H1 (cell line): ENCODE results near the gene MRPL55. TPM values are rescaled to one million over a fixed set of nuclear protein-coding genes. Genes with fewer than 3 reads are reported as not detected.

Experiments
- CTCF ChIA-PET: fragments of 300-600 bp; sonication (Branson Sonifier 250); formaldehyde crosslinking; loops from one replicate; lab custom pipeline; 2021; ENCODE audit not compliant: partially characterized antibody; lab: Charles Lee
- POLR2A ChIA-PET: fragments of 300-600 bp; sonication (Branson Sonifier 250); formaldehyde crosslinking; loops from one replicate; lab custom pipeline; 2021; ENCODE audit warnings: inconsistent platforms; ENCODE audit not compliant: partially characterized antibody; lab: Charles Lee
- DNase-seq, 2 experiments: peaks; one replicate each; pipeline versions ENCODE4 v3.0.0 to v3.0.0-alpha.2; 2010 to 2022; ENCODE audit warnings: low spot score in 2 of 2, low read depth in 1 of 2, mixed read lengths in 1 of 2
- FAIRE-seq: peaks from 2 replicates; lab custom pipeline; 2011; peaks lifted over from hg19 to GRCh38; lab: Jason Lieb, UNC
- H2AFZ ChIP-seq: 2 replicates; pipeline ENCODE4 v1.8.1; 2012; ENCODE audit warnings: low read length, inconsistent platforms
- H2AK5ac ChIP-seq: 2 replicates; pipeline ENCODE4 v1.6.1; 2013; ENCODE audit warnings: low read depth, low read length
- H2BK120ac ChIP-seq: replicated peaks from 2 replicates; pipeline ENCODE3; 2013; ENCODE audit warnings: low read depth, low read length, inconsistent platforms
- H2BK12ac ChIP-seq: 2 replicates; pipeline ENCODE4 v1.6.1; 2013; ENCODE audit warnings: low read depth, low read length
- H2BK15ac ChIP-seq: 2 replicates; pipeline ENCODE4 v1.6.1; 2013; ENCODE audit warnings: low read length
- H2BK20ac ChIP-seq: 2 replicates; pipeline ENCODE4 v1.6.1; 2013; ENCODE audit warnings: low read length
- H2BK5ac ChIP-seq: 2 replicates; pipeline ENCODE4 v1.6.1; 2013; ENCODE audit warnings: low read depth, low read length
- H3K14ac ChIP-seq: 2 replicates; pipeline ENCODE4 v1.6.1; 2013; ENCODE audit warnings: inconsistent platforms; ENCODE audit not compliant: insufficient read length
- H3K18ac ChIP-seq: 2 replicates; pipeline ENCODE4 v1.6.1; 2013; ENCODE audit warnings: low read length; ENCODE audit errors: extremely low read depth
- H3K23ac ChIP-seq: 2 replicates; pipeline ENCODE4 v1.6.1; 2013; ENCODE audit warnings: inconsistent platforms; ENCODE audit not compliant: insufficient read length
- H3K23me2 ChIP-seq: 2 replicates; pipeline ENCODE4 v1.6.1; 2013; ENCODE audit warnings: low read depth, low read length
- H3K27ac ChIP-seq: 2 replicates; pipeline ENCODE4 v1.6.1; 2011; ENCODE audit warnings: low read depth, low read length, inconsistent platforms
- H3K27me3 ChIP-seq, 4 experiments: replicated peaks in 1 of 4; 1 replicate in 1 of 4; 2 replicates in 3 of 4; pipeline versions ENCODE4 v1.6.1 to v1.8.1; 2011 to 2013; ENCODE audit warnings: low read length in 3 of 4, mild to moderate bottlenecking in 3 of 4, inconsistent platforms in 2 of 4, mixed read lengths in 2 of 4, moderate library complexity in 1 of 4; ENCODE audit not compliant: control insufficient read depth in 3 of 4, insufficient read depth in 3 of 4; ENCODE audit errors: extremely low read depth in 1 of 4
- H3K36me3 ChIP-seq, 4 experiments: 2 replicates each; pipeline versions ENCODE4 v1.6.1 to v1.8.1; 2011 to 2013; ENCODE audit warnings: mild to moderate bottlenecking in 4 of 4, low read length in 3 of 4, moderate library complexity in 2 of 4, control low read depth in 1 of 4, inconsistent platforms in 1 of 4; ENCODE audit not compliant: insufficient read depth in 4 of 4, control insufficient read depth in 2 of 4
- H3K4ac ChIP-seq: replicated peaks from 2 replicates; pipeline ENCODE3; 2013; ENCODE audit warnings: low read length, low read depth, mixed read lengths, inconsistent platforms; ENCODE audit not compliant: insufficient read length
- H3K4me1 ChIP-seq, 4 experiments: replicated peaks in 1 of 4; 1 replicate in 1 of 4; 2 replicates in 3 of 4; pipeline versions ENCODE4 v1.6.1 to v1.8.1; 2011 to 2013; ENCODE audit warnings: low read length in 3 of 4, inconsistent platforms in 2 of 4, mixed read lengths in 1 of 4; ENCODE audit not compliant: insufficient read depth in 4 of 4, control insufficient read depth in 3 of 4
- H3K4me2 ChIP-seq, 2 experiments: 2 replicates each; pipeline versions ENCODE4 v1.6.1 to v1.8.1; 2011 to 2013; ENCODE audit warnings: low read depth in 2 of 2, low read length in 2 of 2, control low read depth in 1 of 2, inconsistent platforms in 1 of 2, mild to moderate bottlenecking in 1 of 2; ENCODE audit not compliant: insufficient read depth in 1 of 2
- H3K4me3 ChIP-seq, 4 experiments: fragments of 200-600, 300-600 bp in 1 of 4; sonication (generic), shearing (Covaris generic), sonication (Bioruptor Twin) in 1 of 4; 2 replicates each; pipeline versions ENCODE4 v1.5.1 to v1.8.1; 2011 to 2016; ENCODE audit warnings: low read length in 4 of 4, low read depth in 3 of 4, control low read depth in 2 of 4, inconsistent platforms in 2 of 4, mild to moderate bottlenecking in 2 of 4, mixed read lengths in 1 of 4, moderate library complexity in 1 of 4; ENCODE audit not compliant: insufficient read depth in 2 of 4; ENCODE audit errors: extremely low read depth in 1 of 4
- H3K56ac ChIP-seq: replicated peaks from 2 replicates; pipeline ENCODE3; 2013; ENCODE audit warnings: low read depth, mild to moderate bottlenecking, mixed read lengths, low read length, inconsistent platforms; ENCODE audit not compliant: insufficient read length
- H3K79me1 ChIP-seq: 2 replicates; pipeline ENCODE4 v1.6.1; 2013; ENCODE audit warnings: low read depth, low read length, control low read depth
- H3K79me2 ChIP-seq, 2 experiments: 2 replicates each; pipeline versions ENCODE4 v1.6.1 to v1.8.1; 2012 to 2013; ENCODE audit warnings: low read length in 2 of 2, mild to moderate bottlenecking in 2 of 2, inconsistent platforms in 1 of 2; ENCODE audit not compliant: insufficient read depth in 2 of 2, control insufficient read depth in 1 of 2
- H3K9ac ChIP-seq, 4 experiments: replicated peaks in 1 of 4; 1 replicate in 1 of 4; 2 replicates in 3 of 4; pipeline versions ENCODE4 v1.6.1 to v1.8.1; 2011 to 2013; ENCODE audit warnings: low read depth in 3 of 4, low read length in 3 of 4, control low read depth in 2 of 4, mild to moderate bottlenecking in 2 of 4, moderate library complexity in 2 of 4, inconsistent platforms in 1 of 4; ENCODE audit errors: extremely low read depth in 1 of 4
- H3K9me3 ChIP-seq, 2 experiments: 2 replicates each; pipeline versions ENCODE4 v1.6.1 to v1.8.1; 2012 to 2013; ENCODE audit warnings: mild to moderate bottlenecking in 2 of 2, moderate library complexity in 2 of 2, control low read depth in 1 of 2, inconsistent platforms in 1 of 2, low read depth in 1 of 2, low read length in 1 of 2, mixed read lengths in 1 of 2; ENCODE audit not compliant: insufficient read depth in 2 of 2
- H4K20me1 ChIP-seq, 2 experiments: replicated peaks in 1 of 2; 2 replicates each; pipeline versions ENCODE3 to v1.8.1; 2011 to 2013; ENCODE audit warnings: inconsistent platforms in 2 of 2, low read length in 2 of 2, mild to moderate bottlenecking in 1 of 2; ENCODE audit not compliant: insufficient read depth in 2 of 2, control insufficient read depth in 1 of 2
- H4K5ac ChIP-seq: 2 replicates; pipeline ENCODE4 v1.6.1; 2013; ENCODE audit warnings: low read length, low read depth, mixed read lengths, inconsistent platforms; ENCODE audit not compliant: insufficient read length
- H4K8ac ChIP-seq: 2 replicates; pipeline ENCODE4 v1.8.0; 2013; ENCODE audit warnings: mild to moderate bottlenecking, moderate library complexity, low read length, inconsistent platforms; ENCODE audit not compliant: insufficient read depth; ENCODE audit errors: extremely low read depth
- H4K91ac ChIP-seq: replicated peaks from 2 replicates; pipeline ENCODE3; 2013; ENCODE audit warnings: low read length, mixed read lengths, inconsistent platforms; ENCODE audit not compliant: insufficient read length
- CEBPB ChIP-seq: IDR thresholded peaks from 2 replicates; pipeline ENCODE4 v1.6.1; 2012; ENCODE audit warnings: low read depth, low read length
- CHD2 ChIP-seq: IDR thresholded peaks from 2 replicates; pipeline ENCODE4 v1.6.1; 2012; ENCODE audit warnings: low read length, improper control_type of control experiment
- POU5F1 ChIP-seq: IDR thresholded peaks from 2 replicates; pipeline ENCODE4 v1.6.1; 2011; ENCODE audit warnings: low read depth, mild to moderate bottlenecking, low read length, moderate library complexity
- TBP ChIP-seq: IDR thresholded peaks from 2 replicates; pipeline ENCODE4 v1.6.1; 2011; ENCODE audit warnings: low read depth, low read length, improper control_type of control experiment
- WGBS, 2 experiments: shearing (Covaris generic) in 1 of 2; methylation state at CpG; one replicate each; pipeline versions ENCODE4 v1.1.6 to v1.1.7; 2013 to 2015; ENCODE audit warnings: low lambda C conversion rate in 2 of 2, mixed read lengths in 2 of 2, inconsistent platforms in 1 of 2, low coverage in 1 of 2, missing lambda C conversion rate in 1 of 2; ENCODE audit not compliant: insufficient replicate concordance in 2 of 2, insufficient coverage in 1 of 2, insufficient read length in 1 of 2; ENCODE audit errors: extremely low coverage in 1 of 2, missing lambda C conversion rate in 1 of 2; 5-methylcytosine and 5-hydroxymethylcytosine counted together
- polyA plus RNA-seq, 7 experiments: library from polyadenylated mRNA; depleted of rRNA in 3 of 7; stranded (reverse) in 5 of 7; unstranded in 2 of 7; fragments of >200 nt in 5 of 7; fragments of 200-250 nt in 2 of 7; gene quantifications; 1 replicate in 5 of 7; 2 replicates in 1 of 7; 4 replicates in 1 of 7; pipeline versions ENCODE4 v1.2.1 to v1.2.3, GENCODE V29; 2011 to 2013; ENCODE audit warnings: missing spikeins in 2 of 7, mixed read lengths in 2 of 7
- total RNA-seq: library from RNA; stranded (reverse); fragmentation: NEBNext Ultra II Directional; extraction: Animal tissue kit (Norgen Biotek cat#: 25700); gene quantifications from 2 replicates; pipeline ENCODE4 v1.2.1, GENCODE V29; 2021
- TF ChIP-seq, protein P1 (sequence below): IDR thresholded peaks from 2 replicates; pipeline ENCODE4 v1.6.1; 2012; ENCODE audit warnings: inconsistent platforms
- TF ChIP-seq, protein P2 (sequence below): IDR thresholded peaks from 2 replicates; pipeline ENCODE4 v1.6.1; 2012; ENCODE audit warnings: inconsistent platforms

The MRPL55 gene
- total and polyA plus RNA-seq, 2 of the 8 experiments (the other 6 are each of a cell fraction or from before 2014, with no cell fraction given), result 59.0 to 244 TPM

- H3K79me2 ChIP-seq, result peaks cover 31 to 62% of the 10 kb centered on the region in 2 experiments
- ChIA-PET CTCF (interaction anchor here (0.8 kb wide), 1 partner anchor 35 kb away, joined by 3 read pairs; no protein-coding TSS in a partner anchor), POLR2A (no interaction called here)
- peaks cover 3 to 5% of the 10 kb centered on the region in 2 experiments; a peak in 3 of 4 replicates for H3K9me3 ChIP-seq
- no peak overlapping the region for H2AFZ ChIP-seq
- no peaks in the 10 kb centered on the region for H3K27me3 ChIP-seq
- H3K23ac ChIP-seq, result no peak overlapping the region
- no peak overlapping the region for H2BK15ac ChIP-seq
- H4K20me1 ChIP-seq, result peaks cover 33 to 63% of the 10 kb centered on the region in 2 experiments
- H3K27ac ChIP-seq, result no peak overlapping the region
- H2BK12ac ChIP-seq, result no peak overlapping the region
- H4K8ac ChIP-seq, result no peak overlapping the region
- H3K18ac ChIP-seq, result no peak overlapping the region
- no peak overlapping the region for H2BK120ac ChIP-seq
- no peak overlapping the region for H2BK20ac ChIP-seq
- no peak overlapping the region for H3K9ac ChIP-seq
- no peak overlapping the region for H3K14ac ChIP-seq
- no peak overlapping the region for H3K4ac ChIP-seq
- peaks cover 13 to 35% (median 19%) of the 10 kb centered on the region in 4 experiments; a peak in 7 of 8 replicates for H3K36me3 ChIP-seq
- H2AK5ac ChIP-seq, result no peak overlapping the region
- no peaks in the 10 kb centered on the region for H3K4me1 ChIP-seq
- no peak overlapping the region for H4K5ac ChIP-seq
- H3K23me2 ChIP-seq, result no peaks in the 10 kb centered on the region
- no peak overlapping the region for H3K4me2 ChIP-seq
- H4K91ac ChIP-seq, result no peak overlapping the region
- no peak for DNase-seq
- no peak overlapping the region for H2BK5ac ChIP-seq
- H3K79me1 ChIP-seq, result peaks cover 43% of the 10 kb centered on the region
- H3K56ac ChIP-seq, result no peak overlapping the region
- 100% methylated on average over 8 of the region's 8 CpGs; no CpG with 5 or more reads in 1 of the 2 experiments for WGBS, 2 experiments
- no peak overlapping the region for H3K4me3 ChIP-seq
- FAIRE-seq, result no peak
- TF ChIP-seq, protein P1, sequence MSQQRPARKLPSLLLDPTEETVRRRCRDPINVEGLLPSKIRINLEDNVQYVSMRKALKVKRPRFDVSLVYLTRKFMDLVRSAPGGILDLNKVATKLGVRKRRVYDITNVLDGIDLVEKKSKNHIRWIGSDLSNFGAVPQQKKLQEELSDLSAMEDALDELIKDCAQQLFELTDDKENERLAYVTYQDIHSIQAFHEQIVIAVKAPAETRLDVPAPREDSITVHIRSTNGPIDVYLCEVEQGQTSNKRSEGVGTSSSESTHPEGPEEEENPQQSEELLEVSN, result no peak
- no peak for TF ChIP-seq TBP
- TF ChIP-seq, protein P2, sequence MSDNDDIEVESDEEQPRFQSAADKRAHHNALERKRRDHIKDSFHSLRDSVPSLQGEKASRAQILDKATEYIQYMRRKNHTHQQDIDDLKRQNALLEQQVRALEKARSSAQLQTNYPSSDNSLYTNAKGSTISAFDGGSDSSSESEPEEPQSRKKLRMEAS, result no peak
- no peak for TF ChIP-seq CEBPB
- no peak for TF ChIP-seq CHD2
- no peak for TF ChIP-seq POU5F1
Observed at GRCh38 chr1:228095938-228096337, 13.2 kb downstream of the MRPL55 start.
